GM21423 (cell line): ENCODE results near the gene SEMA3B.
"Not testable (repeated sequence)": the region's sequence is repeated elsewhere in the genome, so short reads cannot be mapped to it uniquely, and the experiment has no call there.

Source experiments
- ATAC-seq: cut with Tn5 transposase; IDR thresholded peaks from one replicate; pipeline ENCODE4 v1.9.1; 2021; ENCODE audit warnings: mild to moderate bottlenecking, moderate library complexity; ENCODE audit not compliant: unreplicated experiment

SEMA3B gene

DNA sequence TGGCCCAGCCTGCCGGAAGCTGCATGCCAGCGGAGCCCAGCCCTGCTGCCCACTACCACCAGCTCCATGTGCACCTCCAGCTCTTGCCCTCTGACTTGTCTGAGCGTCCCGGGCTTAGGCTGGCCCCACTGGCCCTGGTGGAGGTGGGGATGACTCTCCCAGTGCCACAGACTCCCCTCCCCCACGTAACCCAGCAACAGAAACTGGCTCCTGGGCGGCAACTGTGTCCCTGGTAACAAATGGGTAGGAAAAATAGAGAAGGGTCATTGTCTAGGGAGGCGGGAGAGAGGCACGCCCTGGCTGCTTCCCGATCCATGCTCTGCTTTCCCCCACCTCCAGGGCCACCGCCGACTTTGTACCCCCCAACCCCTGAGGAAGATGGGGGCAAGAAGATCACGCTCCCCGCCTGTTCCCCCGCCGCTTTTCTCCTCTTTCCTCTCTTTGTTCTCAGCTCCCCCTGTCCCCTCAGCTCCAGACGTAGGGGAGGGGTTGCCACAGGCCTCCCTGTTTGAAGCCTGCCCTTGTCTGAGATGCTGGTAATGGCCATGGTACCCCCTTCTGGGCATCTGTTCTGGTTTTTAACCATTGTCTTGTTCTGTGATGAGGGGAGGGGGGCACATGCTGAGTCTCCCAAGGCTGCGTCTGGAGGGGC lies 10.8 kb upstream of the SEMA3B start:
- no peak for ATAC-seq

DNA sequence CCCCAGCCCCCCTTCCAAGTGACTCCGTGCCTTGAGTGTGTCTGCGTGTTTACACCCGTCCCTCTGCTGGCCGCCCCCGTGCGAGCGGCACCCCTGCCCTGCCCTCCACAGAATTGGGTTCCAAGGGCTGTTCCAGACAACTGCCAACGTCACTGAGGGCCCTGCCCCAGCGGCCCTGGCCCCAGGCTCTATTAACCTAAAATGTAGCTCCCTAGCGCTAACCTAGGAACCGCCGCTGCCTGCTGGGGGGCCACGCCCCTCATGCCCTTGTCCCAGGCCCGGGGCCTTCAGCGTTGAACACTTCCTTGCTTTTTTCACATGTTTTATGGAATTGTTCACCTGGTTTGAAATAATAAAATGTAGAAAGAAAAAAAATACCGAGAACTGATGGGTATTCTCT lies 10.0 kb upstream of the SEMA3B start:
- ATAC-seq: no peak

DNA sequence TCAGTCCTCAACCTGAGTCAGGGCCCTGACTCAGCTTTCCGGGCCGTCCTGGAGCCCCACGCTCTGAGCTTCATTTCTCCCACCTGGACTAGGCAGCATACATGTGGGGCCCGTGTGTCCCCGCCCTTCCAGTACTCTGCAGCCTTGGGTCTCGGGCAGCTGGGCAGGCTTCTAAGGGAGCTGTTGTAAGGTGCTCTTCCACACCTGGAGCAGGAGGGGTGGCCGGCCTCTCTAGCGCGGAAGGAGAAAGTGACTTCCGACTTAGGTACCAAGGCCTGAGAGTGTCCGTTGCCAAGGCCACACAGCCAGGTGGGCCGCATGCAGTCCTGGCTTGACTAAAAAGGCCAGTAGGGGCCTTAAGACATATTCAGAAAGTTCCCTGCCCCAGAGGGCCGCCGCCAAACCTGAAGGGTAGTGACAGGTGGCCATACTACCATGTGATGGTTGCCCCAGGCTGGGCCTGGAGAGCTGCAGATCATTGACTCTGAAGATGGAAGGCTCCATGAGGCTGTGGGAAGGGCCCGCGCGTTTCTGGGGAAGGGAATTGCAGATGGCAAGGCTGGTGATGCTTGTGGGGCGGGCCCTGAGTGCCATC lies 9.4 kb upstream of the SEMA3B start:
- peak; percentile 27 for ATAC-seq

DNA sequence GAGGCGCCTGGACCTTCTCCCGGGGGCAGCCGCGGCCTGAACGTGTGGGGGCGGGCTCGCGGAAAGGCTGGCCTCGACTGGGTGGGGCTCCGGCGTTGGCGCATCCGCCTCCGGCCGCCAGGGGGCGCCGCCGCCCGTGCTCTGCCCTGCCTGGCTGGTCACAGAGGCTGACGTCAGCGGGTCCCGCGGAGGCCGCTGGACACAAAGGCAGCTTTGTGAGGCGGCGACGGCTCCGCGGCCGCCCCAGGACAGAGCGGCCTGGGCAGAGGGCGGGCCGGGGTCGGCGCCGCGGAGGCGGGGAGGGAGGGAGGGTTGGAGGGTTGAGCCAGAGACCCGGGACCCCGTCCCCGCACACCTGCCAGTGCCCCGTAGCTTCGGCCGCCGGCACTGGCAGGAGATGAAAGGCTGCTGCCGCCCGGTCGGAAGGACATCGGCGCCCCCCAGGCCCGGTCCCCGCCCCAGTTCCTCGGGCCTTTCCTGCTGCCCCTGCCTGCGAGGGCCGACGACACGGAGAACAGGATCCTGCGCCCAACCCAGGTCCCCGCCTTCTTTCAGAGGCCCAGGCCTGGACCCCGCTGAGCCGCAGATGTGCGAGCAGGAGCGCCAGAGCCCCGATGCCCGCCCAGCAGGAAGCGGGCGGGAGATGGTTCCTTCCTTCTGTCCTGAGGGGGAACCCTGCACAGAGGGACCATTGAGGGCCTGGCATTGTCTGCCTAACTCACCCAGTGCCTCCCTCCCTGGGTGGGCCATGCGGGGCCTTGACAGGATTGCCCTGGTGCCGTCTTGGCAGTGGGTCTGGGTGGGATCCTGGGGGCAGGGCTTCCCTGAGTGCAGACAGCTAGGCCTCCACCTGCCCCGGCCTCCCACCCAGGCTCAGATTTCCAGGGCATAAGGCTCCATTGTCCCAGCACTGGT lies 8.7 kb upstream of the SEMA3B start:
- ATAC-seq: peak; percentile 85

DNA sequence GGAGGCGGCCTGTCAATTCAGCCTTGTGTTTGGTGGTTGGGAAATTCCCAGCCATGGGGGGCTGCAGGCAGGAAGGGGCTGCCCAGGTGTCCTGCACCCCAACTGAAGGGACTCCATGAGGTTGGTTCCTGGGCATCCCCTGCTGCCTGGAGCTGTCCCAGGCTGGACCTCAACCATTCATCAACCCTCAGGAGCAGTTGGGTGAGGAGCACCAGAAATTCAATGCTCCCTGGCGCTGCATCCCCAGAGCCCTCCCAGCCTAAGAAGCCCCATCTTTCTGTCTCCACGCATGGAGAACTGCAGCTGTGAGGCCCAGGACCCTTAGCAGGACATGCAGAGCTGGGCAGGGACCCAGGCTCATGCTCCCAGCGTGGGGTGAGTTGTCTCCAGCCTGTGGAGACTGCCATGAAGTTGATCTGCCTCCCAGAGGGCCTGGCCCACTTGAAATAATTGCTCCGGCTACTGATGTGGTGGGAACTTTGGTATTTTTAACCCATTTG lies 8.0 kb upstream of the SEMA3B start:
- ATAC-seq: no peak

DNA sequence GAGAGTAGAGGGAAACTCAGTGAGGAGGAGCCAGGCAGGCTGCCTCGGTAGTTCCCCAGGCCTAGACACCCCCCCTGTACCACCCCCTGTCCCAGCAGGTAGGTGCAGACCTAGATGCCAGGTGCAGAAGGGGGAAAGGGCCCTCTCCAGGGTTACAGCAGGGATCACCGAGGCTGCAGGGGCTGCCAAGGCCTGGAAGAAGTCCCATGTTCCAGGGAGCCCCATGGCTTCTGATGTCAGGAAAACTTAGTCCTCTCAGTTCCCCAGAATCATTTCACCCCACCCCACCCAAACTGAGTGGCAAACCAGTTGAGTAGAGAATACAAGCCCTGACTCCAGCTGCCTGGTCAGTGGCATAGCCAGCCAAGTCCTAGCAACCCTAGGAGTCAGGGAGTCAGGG lies 7.4 kb upstream of the SEMA3B start:
- no peak for ATAC-seq

DNA sequence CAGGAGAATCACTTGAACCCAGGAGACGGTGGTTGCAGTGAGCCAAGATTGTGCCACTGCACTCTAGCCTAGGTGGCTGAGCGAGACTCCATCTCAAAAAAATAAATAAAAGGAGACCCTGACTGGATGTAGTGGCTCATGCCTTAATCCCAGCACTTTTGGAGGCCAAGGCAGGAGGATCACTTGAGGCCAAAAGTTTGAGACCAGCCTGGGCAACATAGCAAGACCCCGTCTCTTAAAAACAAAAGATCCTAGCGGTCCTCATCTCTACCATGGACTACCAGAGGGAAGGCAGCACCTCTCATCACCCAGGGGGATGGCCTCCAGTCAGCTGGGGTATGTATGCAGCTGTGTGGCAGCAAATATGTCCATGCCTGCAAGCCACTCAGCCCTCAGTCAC lies 6.7 kb upstream of the SEMA3B start:
- ATAC-seq: not testable (repeated sequence)

DNA sequence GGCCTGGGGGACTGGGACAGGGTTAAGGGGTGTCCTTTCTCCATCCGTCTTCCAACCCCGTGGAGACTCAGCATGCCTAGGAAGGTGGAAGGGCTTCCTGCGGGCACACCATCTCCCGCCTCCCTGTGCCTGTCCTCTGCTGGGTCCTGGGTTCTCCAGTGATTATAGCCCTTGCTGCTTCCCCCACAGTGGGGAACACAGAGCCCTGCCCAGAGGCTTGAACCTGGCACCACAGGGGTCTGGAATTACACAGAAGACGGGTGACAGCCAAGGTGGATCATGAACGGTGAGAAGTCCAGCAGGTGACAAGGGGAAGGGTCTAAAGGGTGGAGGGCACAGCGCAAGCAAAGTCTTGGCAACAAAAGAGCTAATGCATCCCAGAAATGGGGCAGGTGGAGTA lies 6.2 kb upstream of the SEMA3B start:
- ATAC-seq: no peak

DNA sequence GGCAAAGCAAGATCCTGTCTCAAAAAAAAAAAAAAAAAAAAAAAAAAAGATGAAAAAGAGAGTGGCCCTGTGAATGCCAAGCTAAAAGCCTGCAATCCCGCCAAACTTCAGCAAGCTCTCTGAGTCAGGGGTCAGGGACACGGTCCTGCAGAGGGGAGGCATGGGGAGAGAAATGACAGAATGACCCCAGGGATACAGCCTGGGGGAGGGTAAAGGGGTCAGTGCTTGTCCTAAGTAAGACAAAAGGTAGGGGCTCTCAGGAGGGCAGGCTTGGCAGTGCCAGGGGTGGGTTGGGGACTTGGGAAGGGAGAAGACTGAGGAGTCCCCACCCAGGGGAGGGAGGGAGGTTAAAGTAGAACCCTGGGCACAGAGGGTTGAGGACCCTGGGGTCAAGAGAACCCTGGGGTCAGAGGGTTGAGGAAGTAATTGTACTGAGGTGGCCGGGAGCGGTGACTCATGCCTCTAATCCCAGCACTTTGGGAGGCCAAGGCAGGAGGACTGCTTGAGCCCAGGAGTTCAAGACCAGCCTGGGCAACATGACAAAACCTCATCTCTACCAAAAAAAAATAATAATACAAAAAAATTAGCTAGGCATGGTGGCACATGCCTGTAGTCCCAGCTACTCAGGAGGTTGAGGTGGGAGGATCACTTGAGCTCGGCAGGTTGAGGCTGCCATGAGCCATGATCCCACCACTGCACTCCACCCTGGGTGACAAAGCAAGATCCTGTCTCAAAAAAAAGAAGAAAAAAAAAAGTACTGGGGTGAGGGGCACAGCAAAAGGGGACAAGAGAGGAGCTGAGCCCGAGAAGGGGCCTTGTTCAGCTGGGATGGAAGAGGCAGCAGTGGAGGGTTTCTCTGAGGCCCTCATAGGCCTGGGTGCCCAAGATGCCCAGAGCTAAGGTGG lies 5.2 kb upstream of the SEMA3B start:
- no peak for ATAC-seq

DNA sequence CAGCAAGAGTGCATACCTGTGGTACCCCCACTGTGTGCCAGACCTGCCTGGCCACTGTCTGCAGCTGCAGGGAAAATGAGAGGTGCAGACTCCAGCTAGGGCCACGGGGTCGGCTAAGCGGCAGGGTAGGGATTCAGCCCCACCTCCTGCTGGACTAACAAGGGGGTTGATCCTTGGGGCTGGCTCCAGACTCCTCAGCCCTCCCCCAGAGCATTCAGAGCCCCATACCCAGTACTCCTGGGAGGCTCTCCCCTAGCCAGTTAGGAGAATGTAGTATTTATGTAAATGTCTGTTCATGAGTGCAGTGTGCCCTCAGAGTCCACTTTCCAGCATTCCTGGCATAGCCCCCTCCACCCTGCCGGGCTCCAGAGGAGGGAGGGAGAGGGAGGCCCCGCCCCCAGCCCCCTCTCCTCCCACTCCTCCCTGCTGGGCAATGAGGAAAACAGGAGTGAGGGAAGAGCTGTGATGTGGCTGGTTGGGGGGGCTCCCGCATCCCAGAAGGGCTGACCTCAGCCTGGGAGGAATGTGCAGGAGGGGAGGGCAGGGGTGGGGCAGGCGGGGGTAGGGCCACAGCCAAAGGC lies 4.5 kb upstream of the SEMA3B start:
- no peak for ATAC-seq

DNA sequence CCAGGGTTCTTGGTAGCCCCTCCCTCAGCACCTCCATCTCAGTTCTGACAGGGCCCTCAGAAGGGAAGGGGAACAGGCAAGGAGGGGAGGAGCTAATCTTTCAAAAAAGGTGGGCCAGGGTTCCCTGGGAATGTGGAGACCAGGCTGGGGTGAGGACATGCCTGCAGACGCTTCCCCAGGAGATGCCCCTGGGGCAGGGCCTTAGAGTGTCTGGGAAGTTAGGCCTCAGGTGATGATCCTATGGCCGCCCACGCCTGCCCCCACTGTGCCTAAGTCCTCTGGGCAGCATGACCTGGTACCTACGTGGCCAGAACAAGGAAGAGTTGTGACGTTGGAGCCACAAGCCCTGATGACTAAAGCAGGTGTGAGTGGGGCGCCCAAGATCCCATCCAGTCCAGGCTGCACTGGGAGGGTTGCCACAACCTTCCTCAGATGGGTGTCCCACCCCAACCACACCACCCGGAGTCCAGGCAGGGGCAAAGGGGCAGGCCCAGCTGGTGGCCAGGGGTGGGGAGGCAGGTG lies 3.9 kb upstream of the SEMA3B start:
- no peak for ATAC-seq

DNA sequence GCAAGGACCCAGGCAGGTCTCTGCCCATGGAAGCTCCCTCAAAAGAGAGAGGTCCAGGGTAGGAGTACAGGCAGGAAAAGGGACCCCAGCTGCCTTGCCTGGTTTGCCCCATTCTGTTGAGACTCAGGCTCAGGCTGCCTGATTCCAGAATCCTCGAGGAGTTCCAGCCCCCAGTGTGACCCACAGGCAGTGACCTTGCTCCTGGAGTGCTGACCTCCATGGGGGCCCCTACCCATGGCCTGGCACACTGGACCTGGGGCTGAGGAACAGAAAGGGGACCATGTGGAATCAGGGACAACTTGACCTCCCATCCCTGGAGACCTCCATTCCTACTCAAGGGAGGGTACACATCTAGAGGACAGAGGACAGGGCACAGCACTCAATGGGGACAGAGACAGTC lies 3.4 kb upstream of the SEMA3B start:
- ATAC-seq: no peak

DNA sequence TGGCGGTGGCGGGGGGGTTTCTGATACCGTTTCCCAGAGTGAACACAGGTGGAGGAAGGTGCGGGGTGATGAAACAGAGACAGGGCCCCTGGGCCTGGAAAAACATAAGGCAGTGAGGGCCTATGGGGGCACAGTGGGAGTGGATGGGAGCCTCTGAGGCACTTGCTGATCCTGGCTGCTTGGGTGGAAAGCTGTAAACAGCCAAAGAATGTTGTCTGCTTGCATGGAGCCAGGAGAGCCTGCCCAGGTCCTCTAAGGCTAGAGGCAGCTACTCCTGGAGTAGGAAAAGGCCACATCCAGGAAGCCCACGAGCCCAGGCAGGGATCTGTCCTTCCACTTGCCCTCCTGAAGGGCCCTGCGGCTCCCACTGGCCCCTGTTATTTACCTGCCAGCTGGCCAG lies 2.9 kb upstream of the SEMA3B start:
- ATAC-seq: no peak

DNA sequence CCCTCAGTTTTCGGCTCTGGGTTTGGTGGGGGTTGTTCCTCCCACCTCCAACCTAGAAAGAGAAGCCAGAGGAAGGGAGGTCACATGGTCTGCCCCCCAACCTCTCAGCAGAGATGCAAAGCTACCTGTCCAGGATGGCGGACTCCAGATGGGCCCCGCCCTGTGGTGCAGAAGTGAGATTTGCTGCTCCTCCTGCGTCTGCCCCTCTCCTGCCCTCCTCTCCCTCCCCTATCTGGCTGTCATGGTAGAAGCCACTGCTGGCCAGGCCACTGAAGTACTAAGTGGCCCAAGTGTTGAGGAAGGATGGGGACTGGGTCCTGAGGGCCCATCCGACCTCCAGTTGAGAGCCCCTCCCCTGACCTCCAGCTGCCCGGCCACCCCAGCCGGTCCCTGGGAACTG lies 2.1 kb upstream of the SEMA3B start:
- ATAC-seq: no peak

DNA sequence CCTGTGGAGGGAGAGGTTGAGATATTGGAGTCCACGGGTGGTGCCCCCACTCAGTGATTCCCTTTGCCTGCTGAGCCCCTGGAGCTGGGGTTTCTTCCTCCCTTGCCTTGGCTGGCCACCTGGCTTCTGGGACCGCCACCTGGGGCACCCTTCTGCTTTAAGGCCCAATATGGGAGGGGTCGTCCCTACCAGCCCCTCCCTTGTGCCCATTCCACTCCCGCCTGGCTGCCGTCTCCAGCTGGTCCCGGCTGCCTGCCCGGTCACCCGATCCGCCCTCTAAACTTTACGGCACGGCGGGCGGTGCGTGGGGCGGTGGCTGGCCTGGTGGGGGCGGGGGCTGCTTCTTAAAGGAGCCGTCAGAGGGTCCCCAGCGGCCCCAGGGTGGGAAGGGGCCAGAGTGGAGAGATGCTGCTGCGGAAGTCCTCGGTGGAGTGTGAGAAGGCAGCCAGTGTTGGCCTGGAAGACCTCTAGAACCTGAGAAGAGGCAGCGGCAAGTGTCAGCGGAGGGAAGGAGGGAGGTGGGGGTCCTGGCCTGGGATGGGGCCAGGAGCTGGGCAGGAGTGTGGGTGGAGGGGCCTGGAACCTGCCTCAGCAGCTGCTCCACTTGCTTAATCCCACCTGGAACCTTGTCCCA lies 1.6 kb upstream of the SEMA3B start:
- ATAC-seq: no peak

DNA sequence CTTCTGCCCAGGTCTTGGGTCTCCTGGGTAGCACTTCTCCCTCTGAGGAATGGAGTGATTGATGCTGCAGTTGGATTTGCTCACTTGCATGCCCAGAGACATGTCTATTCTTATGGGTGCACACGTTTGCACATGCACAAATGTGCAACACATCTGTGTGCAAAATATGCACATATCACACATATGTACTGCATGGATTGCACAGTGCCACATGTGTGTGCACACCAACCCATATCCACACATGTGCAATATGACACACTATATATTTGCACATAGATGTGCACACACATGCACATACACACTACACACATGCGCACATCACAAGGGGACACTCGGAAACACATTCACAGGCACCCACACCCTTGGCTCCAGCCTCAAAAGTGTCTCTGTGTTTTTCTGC lies 671 bp upstream of the SEMA3B start:
- no peak for ATAC-seq

DNA sequence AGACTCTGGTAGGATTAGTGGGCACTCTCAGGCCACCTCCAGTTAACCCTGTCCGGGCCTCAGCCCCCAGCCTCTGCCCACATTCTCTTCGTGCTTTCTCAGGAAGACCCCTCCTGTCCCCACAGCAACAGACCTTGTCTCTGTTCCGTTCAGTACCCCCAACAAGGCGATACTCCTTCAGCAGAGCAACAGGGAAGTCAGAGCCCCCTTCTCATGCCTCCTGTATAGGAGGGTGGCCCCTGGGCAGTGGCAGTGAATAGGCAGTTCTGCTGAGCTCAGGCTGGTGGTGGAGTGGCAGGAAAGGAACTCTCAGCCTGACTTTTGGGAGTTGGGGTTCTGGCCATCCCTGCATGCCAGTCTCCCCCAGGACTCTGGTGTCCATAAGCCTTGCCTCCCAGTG lies 513 bp downstream of the SEMA3B start:
- no peak for ATAC-seq

DNA sequence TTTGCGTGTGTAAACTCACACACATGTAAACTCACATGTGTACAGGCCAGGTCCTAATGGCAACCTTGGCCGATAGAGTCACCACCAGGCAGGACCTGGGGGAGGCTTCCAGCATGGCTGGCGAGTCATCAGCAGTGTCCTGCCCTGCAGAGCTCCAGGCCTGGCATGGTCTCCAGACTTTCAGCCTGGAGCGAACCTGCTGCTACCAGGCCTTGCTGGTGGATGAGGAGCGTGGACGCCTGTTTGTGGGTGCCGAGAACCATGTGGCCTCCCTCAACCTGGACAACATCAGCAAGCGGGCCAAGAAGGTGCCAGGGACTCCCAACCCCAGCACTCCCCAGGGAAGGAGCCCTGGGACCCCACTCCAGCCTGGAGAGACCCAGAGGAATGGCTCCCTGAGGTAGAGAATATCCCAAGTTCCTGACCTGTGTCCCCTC lies 1.0 kb downstream of the SEMA3B start:
- no peak for ATAC-seq

DNA sequence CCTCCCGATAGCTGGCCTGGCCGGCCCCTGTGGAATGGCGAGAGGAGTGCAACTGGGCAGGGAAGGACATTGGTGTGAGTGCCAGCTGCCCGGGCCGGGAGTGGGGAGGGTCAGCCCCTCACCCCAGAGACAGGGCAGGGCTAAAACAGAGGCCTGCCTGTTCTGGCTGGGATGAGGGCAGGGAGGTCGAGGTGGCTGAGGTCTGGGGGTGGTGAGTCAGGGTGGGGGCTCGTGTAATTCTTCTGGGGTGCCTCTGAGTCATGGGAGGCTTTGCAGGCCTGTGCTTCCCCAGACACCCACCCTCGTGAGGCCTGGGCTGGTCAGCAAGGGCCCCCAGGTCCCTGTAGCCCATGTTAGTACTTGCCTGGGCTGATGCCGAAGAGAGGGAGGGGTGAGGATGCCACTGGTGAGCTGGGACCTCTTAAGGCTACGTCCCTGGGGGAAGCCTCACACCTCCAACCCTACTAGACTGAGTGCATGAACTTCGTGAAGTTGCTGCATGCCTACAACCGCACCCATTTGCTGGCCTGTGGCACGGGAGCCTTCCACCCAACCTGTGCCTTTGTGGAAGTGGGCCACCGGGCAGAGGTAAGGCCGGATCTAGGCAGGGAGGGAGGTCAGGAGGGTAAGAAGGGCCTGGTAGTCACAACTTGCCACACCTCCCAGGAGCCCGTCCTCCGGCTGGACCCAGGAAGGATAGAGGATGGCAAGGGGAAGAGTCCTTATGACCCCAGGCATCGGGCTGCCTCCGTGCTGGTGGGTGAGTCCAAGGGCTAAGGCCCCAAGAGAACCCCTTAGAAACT lies 1.7 kb downstream of the SEMA3B start:
- ATAC-seq: no peak
